Measurements from ENCODE around the gene HLA-DMA. TPM values are rescaled to one million over a fixed set of nuclear protein-coding genes. Genes with fewer than 3 reads are reported as not detected.

The HLA-DMA gene
- total RNA-seq, 4 donors from 2014 or later = 4.7 to 36.4 (median 12.6) TPM

DNA sequence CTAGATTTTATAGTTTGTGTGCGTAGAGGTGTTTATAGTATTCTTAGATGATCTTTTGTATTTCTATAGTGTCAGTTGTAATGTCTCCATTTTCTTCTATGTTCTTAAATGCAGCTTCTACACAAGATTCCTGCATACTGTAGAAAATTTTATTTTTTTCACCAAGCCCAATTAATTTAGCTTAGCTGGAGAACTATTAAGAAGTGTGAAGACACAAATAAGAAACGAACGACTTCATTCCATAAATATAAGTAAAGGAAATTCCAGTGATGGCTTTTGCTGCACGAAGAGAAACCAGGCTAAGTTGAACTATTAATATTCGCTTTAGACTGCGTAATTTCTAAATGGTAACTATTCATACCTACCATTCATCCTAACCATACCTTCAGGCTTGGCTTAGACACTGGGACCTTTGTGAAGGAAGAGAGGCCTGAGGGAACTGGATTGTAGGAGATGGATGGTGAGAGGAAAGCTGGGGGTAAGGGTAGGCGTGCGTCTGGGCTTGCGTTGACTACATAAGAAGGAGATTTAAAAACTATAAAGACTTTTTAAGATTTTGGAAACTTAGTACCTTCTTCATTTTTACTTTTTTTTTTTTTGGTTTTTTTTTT lies 40.6 kb upstream of the HLA-DMA start:
- H3K36me3 ChIP-seq = no peaks in the 10 kb centered on the region
- intact Hi-C loops (cut with DNase I) = no loop called here
- H3K27me3 ChIP-seq = peaks cover 0 to 12% (median 0%) of the 10 kb centered on the region in 4 donors
- no peak overlapping the region for H3K27ac ChIP-seq
- H3K9me3 ChIP-seq = no peaks in the 10 kb centered on the region
- no peak for TF ChIP-seq POLR2A (IDR thresholded peaks at IDR 0.05)
- TF ChIP-seq, protein P1, sequence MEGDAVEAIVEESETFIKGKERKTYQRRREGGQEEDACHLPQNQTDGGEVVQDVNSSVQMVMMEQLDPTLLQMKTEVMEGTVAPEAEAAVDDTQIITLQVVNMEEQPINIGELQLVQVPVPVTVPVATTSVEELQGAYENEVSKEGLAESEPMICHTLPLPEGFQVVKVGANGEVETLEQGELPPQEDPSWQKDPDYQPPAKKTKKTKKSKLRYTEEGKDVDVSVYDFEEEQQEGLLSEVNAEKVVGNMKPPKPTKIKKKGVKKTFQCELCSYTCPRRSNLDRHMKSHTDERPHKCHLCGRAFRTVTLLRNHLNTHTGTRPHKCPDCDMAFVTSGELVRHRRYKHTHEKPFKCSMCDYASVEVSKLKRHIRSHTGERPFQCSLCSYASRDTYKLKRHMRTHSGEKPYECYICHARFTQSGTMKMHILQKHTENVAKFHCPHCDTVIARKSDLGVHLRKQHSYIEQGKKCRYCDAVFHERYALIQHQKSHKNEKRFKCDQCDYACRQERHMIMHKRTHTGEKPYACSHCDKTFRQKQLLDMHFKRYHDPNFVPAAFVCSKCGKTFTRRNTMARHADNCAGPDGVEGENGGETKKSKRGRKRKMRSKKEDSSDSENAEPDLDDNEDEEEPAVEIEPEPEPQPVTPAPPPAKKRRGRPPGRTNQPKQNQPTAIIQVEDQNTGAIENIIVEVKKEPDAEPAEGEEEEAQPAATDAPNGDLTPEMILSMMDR (IDR thresholded peaks at IDR 0.05) = no peak
- DNase-seq = no peak
- 87 to 91% methylated on average over 9 of the region's 9 CpGs for WGBS, 2 donors
- no peaks in the 10 kb centered on the region for H3K4me1 ChIP-seq
- no peak overlapping the region for H3K4me3 ChIP-seq

DNA sequence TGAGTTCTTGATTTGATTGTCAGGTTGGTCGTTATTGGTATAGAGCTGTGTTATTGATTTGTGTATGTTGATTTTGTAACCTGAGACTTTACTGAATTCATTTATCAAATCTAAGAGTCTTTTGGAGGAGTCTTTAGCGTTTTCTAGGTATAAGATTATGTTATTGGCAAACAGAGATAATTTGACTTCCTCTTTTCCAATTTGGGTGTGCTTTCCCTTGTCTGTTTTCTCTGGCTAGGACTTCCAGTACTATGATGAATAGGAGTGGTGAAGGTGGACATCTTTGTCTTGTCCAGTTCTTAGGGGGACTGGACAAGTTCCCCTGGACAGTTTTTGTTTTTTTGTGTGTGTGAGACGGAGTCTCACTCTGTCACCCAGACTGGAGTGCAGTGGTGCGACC lies 39.1 kb upstream of the HLA-DMA start:
- intact Hi-C loops (cut with DNase I) = no loop called here
- no peak for TF ChIP-seq POLR2A (IDR thresholded peaks at IDR 0.05)
- TF ChIP-seq, protein P1 (IDR thresholded peaks at IDR 0.05) = no peak
- H3K27me3 ChIP-seq = peaks cover 0 to 5% (median 0%) of the 10 kb centered on the region in 4 donors
- 67 to 69% methylated on average over 4 of the region's 4 CpGs for WGBS, 2 donors
- no peak overlapping the region for H3K4me3 ChIP-seq
- no peak overlapping the region for H3K27ac ChIP-seq
- no peak for DNase-seq
- H3K36me3 ChIP-seq = no peaks in the 10 kb centered on the region
- no peaks in the 10 kb centered on the region for H3K9me3 ChIP-seq
- no peaks in the 10 kb centered on the region for H3K4me1 ChIP-seq

DNA sequence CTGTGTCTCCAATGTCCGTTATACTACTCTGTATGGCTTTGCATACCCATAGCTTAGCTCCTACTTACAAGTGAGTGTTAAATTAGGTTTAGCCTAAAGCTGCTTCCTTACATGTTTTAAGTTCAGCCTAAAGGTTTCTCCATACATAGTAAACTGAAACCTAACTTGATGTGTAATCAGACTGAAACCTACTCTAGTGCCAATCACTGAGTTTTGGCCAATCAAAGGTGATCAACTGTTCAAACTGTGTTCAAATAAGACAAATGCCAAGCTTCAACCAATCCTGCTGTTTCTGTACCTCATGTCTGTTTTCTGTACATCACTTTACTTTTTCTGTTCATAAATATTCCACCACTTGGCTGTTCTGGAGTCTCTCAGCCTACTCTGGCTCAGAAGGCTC lies 36.5 kb upstream of the HLA-DMA start:
- Histone ChIP-seq H3K27ac (no peak overlapping the region), H3K4me1 (peaks cover 0 to 7% (median 3%) of the 10 kb centered on the region in 3 donors), H3K4me3 (no peak overlapping the region), H3K36me3 (no peaks in the 10 kb centered on the region), H3K9me3 (no peaks in the 10 kb centered on the region), H3K27me3 (no peaks in the 10 kb centered on the region)
- intact Hi-C loops (cut with DNase I) = no loop called here
- no peak for TF ChIP-seq POLR2A (IDR thresholded peaks at IDR 0.05)
- TF ChIP-seq, protein P1 (IDR thresholded peaks at IDR 0.05) = no peak
- WGBS, 2 donors = 81 to 88% methylated on average over 1 of the region's 1 CpG
- DNase-seq = no peak

DNA sequence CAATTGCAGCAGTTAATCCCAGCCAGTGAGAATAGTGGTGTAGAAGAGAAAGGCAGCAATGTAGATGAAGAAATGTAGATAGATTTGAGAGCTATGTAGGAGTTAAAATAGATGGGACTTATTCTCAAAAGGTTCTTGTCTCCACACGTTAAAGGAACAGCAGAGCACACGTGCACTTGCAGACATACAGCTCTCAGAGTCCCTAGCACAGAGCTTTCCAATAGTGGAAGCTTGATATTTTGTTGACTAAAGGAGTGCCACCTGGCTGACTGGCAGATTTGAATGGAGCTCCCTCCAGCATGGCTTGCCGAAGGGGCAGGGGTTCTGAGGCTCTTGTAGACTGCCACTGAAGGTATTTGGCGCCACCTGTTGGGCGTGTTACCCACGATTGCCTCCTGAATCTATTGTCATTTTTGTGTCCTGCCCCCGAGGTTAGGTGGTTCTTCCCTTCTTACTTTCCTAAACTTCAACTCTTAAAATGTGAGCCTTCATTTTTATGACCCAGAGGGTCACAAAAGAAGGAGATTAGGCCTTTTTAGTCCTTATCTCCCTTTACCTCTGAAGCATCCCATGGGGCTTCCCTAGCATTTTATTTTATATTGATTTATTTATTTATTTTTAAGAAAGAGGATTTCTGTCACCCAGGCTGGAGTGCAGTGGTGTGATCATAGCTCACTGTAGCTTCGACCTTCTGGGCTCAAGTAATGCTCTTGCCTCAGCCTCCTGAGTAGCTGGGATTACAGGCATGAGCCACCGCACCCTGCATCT lies 31.9 kb upstream of the HLA-DMA start:
- Histone ChIP-seq H3K9me3 (no peaks in the 10 kb centered on the region), H3K4me3 (no peak overlapping the region), H3K4me1 (peaks cover 0 to 46% (median 5%) of the 10 kb centered on the region in 3 donors), H3K27me3 (no peaks in the 10 kb centered on the region), H3K27ac (peak overlapping the region in 3 of 4 donors; percentile 6 to 32 (median 14)), H3K36me3 (peaks cover 13 to 26% (median 25%) of the 10 kb centered on the region in 3 donors)
- intact Hi-C loops (cut with DNase I) = loop anchor here (5.0 kb wide), 2 partner anchors 43 to 103 kb away; partner anchors contain the start of gene HLA-DMB
- WGBS, 2 donors = 9 to 11% methylated on average over 9 of the region's 9 CpGs
- TF ChIP-seq POLR2A (IDR thresholded peaks at IDR 0.05) = no peak
- TF ChIP-seq, protein P1 (IDR thresholded peaks at IDR 0.05) = peak; percentile 82 to 94 (median 88)
- peak; percentile 52 for DNase-seq
